OCI-LY7 (cell line): ENCODE results near the gene AUP1. TPM values are rescaled to one million over a fixed set of nuclear protein-coding genes. Genes with fewer than 3 reads are reported as not detected.

Source experiments
- BruUV-seq: library from RNA; stranded (reverse); fragments of 400-500 nt; replicated peaks from 2 replicates; lab custom pipeline; 2021; lab: Mats Ljungman, UMichigan
- CTCF ChIA-PET: fragments of 300-600 bp; sonication (Branson Sonifier 250); formaldehyde crosslinking; loops from one replicate; lab custom pipeline; 2022; ENCODE audit warnings: antibody characterized with exemption; ENCODE audit not compliant: unreplicated experiment; lab: Charles Lee
- POLR2A ChIA-PET: fragments of 300-600 bp; sonication (Branson Sonifier 250); formaldehyde crosslinking; loops from one replicate; lab custom pipeline; 2022; ENCODE audit warnings: antibody characterized with exemption; lab: Charles Lee
- DNase-seq: peaks from one replicate; pipeline ENCODE4 v3.0.0-alpha.2; 2015; ENCODE audit warnings: low spot score
- H2AFZ ChIP-seq: fragments of 200-600 bp; sonication (generic), shearing (Covaris generic); 2 replicates; pipeline ENCODE4 v1.6.1; 2014; ENCODE audit warnings: mild to moderate bottlenecking, antibody characterized with exemption, low read length, moderate library complexity
- H3K27ac ChIP-seq: fragments of 200-600 bp; sonication (generic); 2 replicates; pipeline ENCODE4 v1.5.1; 2014; ENCODE audit warnings: mixed run types, low read depth, mild to moderate bottlenecking, moderate library complexity, low read length, inconsistent platforms; ENCODE audit not compliant: poor library complexity, severe bottlenecking
- H3K36me3 ChIP-seq: fragments of 200-600 bp; sonication (generic); 2 replicates; pipeline ENCODE4 v1.6.1; 2014; ENCODE audit warnings: mild to moderate bottlenecking, antibody characterized with exemption, low read length, moderate library complexity, mixed read lengths; ENCODE audit not compliant: insufficient read depth
- H3K4me1 ChIP-seq: fragments of 200-600 bp; sonication (generic); 2 replicates; pipeline ENCODE4 v1.5.1; 2014; ENCODE audit warnings: mild to moderate bottlenecking, low read length; ENCODE audit not compliant: insufficient read depth, poor library complexity, severe bottlenecking
- H3K4me2 ChIP-seq: fragments of 200-600 bp; sonication (generic); 2 replicates; pipeline ENCODE4 v1.6.1; 2014; ENCODE audit warnings: mild to moderate bottlenecking, low read length
- H3K4me3 ChIP-seq: fragments of 200-600 bp; sonication (generic); 2 replicates; pipeline ENCODE4 v1.5.1; 2014; ENCODE audit warnings: mild to moderate bottlenecking, low read depth, low read length; ENCODE audit not compliant: poor library complexity, severe bottlenecking
- H3K79me2 ChIP-seq: fragments of 200-600 bp; sonication (generic); 2 replicates; pipeline ENCODE4 v1.6.1; 2016; ENCODE audit warnings: low read depth, mild to moderate bottlenecking, low read length, moderate library complexity, mixed read lengths; ENCODE audit not compliant: insufficient read depth
- H3K9me2 ChIP-seq: fragments of 200-600 bp; sonication (generic); 2 replicates; pipeline ENCODE4 v1.6.1; 2016; ENCODE audit warnings: mild to moderate bottlenecking, low read length, mixed read lengths; ENCODE audit not compliant: insufficient read depth
- H3K9me3 ChIP-seq: fragments of 200-600 bp; sonication (generic); 2 replicates; pipeline ENCODE4 v1.6.1; 2014; ENCODE audit warnings: mild to moderate bottlenecking, mixed run types, low read length, mixed read lengths
- H4K20me1 ChIP-seq: fragments of 200-600 bp; sonication (generic); 2 replicates; pipeline ENCODE4 v1.6.1; 2014; ENCODE audit warnings: mild to moderate bottlenecking, antibody characterized with exemption, low read length, moderate library complexity, mixed read lengths; ENCODE audit not compliant: insufficient read depth
- EZH2phosphoT487 ChIP-seq: fragments of 200-600 bp; sonication (generic); IDR thresholded peaks from 2 replicates; pipeline ENCODE4 v1.6.1; 2018; ENCODE audit warnings: low read depth, borderline replicate concordance, mild to moderate bottlenecking, mixed run types, antibody characterized with exemption, low read length, moderate library complexity, mixed read lengths
- intact Hi-C: fragments of 100-400 bp; cut with micrococcal nuclease; formaldehyde crosslinking; loops from one replicate; pipeline ENCODE4 v1.10.0; 2022; ENCODE audit not compliant: unreplicated experiment
- total RNA-seq, 2 experiments: library from RNA; depleted of rRNA in 1 of 2; stranded (reverse); fragments of >200 nt in 1 of 2; shearing (Covaris generic) in 1 of 2; gene quantifications; 2 replicates each; pipeline ENCODE4 v1.2.3, GENCODE V29; 2014 to 2022
- TF ChIP-seq, protein P1 (sequence below): fragments of 200-600 bp; sonication (generic); conservative IDR thresholded peaks from 2 replicates; pipeline ENCODE4 v1.5.1; 2014; ENCODE audit warnings: mild to moderate bottlenecking, antibody characterized with exemption, low read length, moderate library complexity, mixed read lengths

Gene AUP1
- total RNA-seq, 2 experiments from 2014 or later: 121 to 188 TPM

DNA sequence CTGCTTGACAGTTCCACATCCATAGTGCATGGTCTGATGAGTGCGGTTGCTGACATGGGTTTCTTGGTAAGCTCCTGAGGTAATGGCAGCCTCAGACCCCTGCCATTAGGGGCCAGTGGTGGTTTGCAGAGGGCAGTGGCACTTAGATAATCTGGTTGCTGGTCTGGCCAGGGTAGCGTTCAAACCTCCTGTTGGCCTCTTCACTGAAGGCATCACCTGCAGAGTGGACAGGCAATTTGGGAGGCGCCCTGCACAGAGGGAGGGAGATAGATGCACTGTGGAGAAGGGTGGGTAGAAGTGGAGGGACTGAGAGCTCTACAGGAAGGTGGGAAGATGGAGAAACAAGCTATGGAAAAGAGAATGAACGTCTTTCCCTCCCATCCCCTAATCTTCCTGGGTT lies 4.0 kb upstream of the AUP1 start:
- no peak overlapping the region for H3K27ac ChIP-seq
- H3K36me3 ChIP-seq: peaks cover 35% of the 10 kb centered on the region; the same call in 1 of the 2 replicates
- no peaks in the 10 kb centered on the region for H3K9me3 ChIP-seq
- H2AFZ ChIP-seq: no peak overlapping the region
- POLR2A ChIA-PET: interaction anchor here (0.6 kb wide), 1 partner anchor 52 kb away, joined by 4 read pairs; no protein-coding TSS in a partner anchor
- no peaks in the 10 kb centered on the region for H3K9me2 ChIP-seq
- BruUV-seq: no TSS peak
- CTCF ChIA-PET: no interaction called here
- no peak for TF ChIP-seq EZH2phosphoT487
- TF ChIP-seq, protein P1, sequence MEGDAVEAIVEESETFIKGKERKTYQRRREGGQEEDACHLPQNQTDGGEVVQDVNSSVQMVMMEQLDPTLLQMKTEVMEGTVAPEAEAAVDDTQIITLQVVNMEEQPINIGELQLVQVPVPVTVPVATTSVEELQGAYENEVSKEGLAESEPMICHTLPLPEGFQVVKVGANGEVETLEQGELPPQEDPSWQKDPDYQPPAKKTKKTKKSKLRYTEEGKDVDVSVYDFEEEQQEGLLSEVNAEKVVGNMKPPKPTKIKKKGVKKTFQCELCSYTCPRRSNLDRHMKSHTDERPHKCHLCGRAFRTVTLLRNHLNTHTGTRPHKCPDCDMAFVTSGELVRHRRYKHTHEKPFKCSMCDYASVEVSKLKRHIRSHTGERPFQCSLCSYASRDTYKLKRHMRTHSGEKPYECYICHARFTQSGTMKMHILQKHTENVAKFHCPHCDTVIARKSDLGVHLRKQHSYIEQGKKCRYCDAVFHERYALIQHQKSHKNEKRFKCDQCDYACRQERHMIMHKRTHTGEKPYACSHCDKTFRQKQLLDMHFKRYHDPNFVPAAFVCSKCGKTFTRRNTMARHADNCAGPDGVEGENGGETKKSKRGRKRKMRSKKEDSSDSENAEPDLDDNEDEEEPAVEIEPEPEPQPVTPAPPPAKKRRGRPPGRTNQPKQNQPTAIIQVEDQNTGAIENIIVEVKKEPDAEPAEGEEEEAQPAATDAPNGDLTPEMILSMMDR: no peak
- intact Hi-C loops: no loop called here
- no peak for DNase-seq
- H3K79me2 ChIP-seq: peaks cover 19% of the 10 kb centered on the region
- no peaks in the 10 kb centered on the region for H4K20me1 ChIP-seq
- H3K4me1 ChIP-seq: peaks cover 17% of the 10 kb centered on the region
- no peak overlapping the region for H3K4me3 ChIP-seq
- H3K4me2 ChIP-seq: no peak overlapping the region

DNA sequence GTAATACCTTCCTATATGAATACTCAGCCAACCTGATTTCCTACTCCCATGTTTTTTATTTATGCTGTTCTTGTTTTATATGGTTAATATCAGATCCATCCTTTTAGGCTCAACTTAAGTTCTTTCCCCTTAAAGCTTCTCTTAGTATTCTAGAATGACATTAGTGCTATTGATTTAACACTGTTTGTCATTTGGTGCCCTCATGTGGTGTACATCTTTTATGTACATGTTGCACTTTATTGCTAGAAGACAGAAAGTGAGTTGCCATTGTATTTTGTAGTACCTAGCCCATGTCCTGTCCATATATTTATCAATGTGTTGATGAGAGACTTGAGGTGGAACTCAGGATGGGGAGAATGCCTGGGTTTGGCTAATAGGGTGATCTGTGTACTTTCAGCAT lies 2.7 kb upstream of the AUP1 start:
- CTCF ChIA-PET: interaction anchor here (0.8 to 3.6 kb wide), 3 partner anchors 25 to 53 kb away, joined by 3 to 18 read pairs (median 4); partner anchors contain the start of genes CCDC142, PCGF1 and TTC31
- no TSS peak for BruUV-seq
- peak; percentile 61 for DNase-seq
- no peak overlapping the region for H3K27ac ChIP-seq
- intact Hi-C loops: no loop called here
- POLR2A ChIA-PET: interaction anchor here (0.9 to 1.2 kb wide), 3 partner anchors 13 to 59 kb away, joined by 3 to 4 read pairs (median 3); partner anchors contain the start of gene MRPL53
- no peaks in the 10 kb centered on the region for H3K9me3 ChIP-seq
- H3K79me2 ChIP-seq: peaks cover 31% of the 10 kb centered on the region
- H3K4me2 ChIP-seq: peak overlapping the region; percentile 85; the same call in 1 of the 2 replicates
- no peaks in the 10 kb centered on the region for H3K9me2 ChIP-seq
- peaks cover 27% of the 10 kb centered on the region for H3K4me1 ChIP-seq
- no peak overlapping the region for H2AFZ ChIP-seq
- H4K20me1 ChIP-seq: peaks cover 5% of the 10 kb centered on the region; the same call in 1 of the 2 replicates
- H3K36me3 ChIP-seq: peaks cover 47% of the 10 kb centered on the region
- TF ChIP-seq, protein P1: peak; percentile 77
- TF ChIP-seq EZH2phosphoT487: no peak
- H3K4me3 ChIP-seq: no peak overlapping the region

DNA sequence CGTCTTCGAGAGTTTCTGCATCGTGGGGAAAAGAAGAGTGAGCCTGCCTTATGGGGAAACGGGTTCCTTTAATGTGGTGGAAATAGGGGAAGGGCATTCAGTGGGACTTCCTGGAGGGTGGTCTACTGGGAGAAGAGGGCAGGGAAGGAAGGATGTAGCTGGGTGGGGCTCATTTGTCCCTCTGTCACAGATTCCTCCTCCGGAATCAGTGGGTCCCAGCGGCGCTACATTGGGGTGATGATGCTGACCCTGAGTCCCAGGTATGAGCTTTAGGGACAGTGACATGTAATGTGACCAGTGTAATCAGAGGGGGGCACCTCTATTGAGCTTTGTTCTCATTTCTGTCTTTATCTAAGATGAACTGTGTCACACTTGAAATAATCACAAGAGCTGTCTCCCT lies 2.2 kb upstream of the AUP1 start:
- intact Hi-C loops: no loop called here
- no peak overlapping the region for H3K27ac ChIP-seq

More for the DNA sequence above, 2.2 kb upstream of the AUP1 start:
- H3K4me3 ChIP-seq: peak overlapping the region; percentile 98
- POLR2A ChIA-PET: interaction anchor here (0.9 to 1.2 kb wide), 4 partner anchors 13 to 59 kb away, joined by 3 to 6 read pairs (median 4); partner anchors contain the start of gene MRPL53
- DNase-seq: no peak
- H3K9me3 ChIP-seq: no peaks in the 10 kb centered on the region
- peaks cover 5% of the 10 kb centered on the region; the same call in 1 of the 2 replicates for H4K20me1 ChIP-seq
- BruUV-seq: no TSS peak
- H3K4me2 ChIP-seq: peak overlapping the region; percentile 85
- no peak overlapping the region for H2AFZ ChIP-seq
- H3K79me2 ChIP-seq: peaks cover 37% of the 10 kb centered on the region
- peaks cover 29% of the 10 kb centered on the region for H3K4me1 ChIP-seq
- peaks cover 53% of the 10 kb centered on the region for H3K36me3 ChIP-seq
- no peaks in the 10 kb centered on the region for H3K9me2 ChIP-seq
- CTCF ChIA-PET: interaction anchor here (0.5 to 3.6 kb wide), 5 partner anchors 24 to 56 kb away, joined by 3 to 18 read pairs (median 4); partner anchors contain the start of genes CCDC142, PCGF1 and TTC31
- TF ChIP-seq, protein P1: no peak
- TF ChIP-seq EZH2phosphoT487: no peak
